Measurements from ENCODE around the gene CHMP6.

DNA sequence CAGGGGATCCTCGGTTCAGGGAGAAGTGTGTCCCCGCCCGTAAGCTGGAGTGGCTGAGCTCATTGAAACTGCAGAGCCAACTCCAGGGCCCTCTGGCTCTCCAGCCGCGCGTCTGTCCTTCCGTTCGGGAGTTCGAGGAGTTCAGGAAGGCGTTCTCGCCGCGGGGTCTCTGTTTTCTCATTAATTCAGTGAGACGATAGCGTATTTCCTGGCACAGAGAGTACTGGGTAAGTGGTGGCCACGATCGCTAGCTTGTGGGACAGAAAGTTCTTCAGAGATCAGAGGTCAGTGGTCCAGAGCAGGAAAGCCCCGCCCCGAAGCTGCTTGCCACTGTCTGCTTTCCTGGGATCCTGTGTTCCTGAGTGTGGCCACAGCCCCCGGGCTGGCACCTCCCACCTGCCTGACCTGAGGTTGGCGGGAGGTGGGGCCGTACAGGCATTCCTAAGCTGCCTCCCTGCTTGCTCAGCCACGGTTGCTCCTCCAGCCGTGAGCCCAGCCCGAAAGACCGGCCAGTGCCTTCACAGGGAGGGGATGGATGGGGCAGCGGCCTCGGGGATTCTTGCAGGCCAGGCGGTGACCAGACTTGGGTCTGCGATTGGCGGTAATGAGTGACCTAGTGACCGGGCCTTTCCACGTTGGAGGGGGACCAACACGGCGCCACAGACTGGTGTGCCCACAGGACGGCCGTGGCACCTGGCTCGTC is 52.2 kb downstream of the CHMP6 start:
- TF ChIP-seq, protein P1, sequence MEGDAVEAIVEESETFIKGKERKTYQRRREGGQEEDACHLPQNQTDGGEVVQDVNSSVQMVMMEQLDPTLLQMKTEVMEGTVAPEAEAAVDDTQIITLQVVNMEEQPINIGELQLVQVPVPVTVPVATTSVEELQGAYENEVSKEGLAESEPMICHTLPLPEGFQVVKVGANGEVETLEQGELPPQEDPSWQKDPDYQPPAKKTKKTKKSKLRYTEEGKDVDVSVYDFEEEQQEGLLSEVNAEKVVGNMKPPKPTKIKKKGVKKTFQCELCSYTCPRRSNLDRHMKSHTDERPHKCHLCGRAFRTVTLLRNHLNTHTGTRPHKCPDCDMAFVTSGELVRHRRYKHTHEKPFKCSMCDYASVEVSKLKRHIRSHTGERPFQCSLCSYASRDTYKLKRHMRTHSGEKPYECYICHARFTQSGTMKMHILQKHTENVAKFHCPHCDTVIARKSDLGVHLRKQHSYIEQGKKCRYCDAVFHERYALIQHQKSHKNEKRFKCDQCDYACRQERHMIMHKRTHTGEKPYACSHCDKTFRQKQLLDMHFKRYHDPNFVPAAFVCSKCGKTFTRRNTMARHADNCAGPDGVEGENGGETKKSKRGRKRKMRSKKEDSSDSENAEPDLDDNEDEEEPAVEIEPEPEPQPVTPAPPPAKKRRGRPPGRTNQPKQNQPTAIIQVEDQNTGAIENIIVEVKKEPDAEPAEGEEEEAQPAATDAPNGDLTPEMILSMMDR (IDR thresholded peaks at IDR 0.05): no peak
- TF ChIP-seq EP300 (IDR thresholded peaks at IDR 0.05) (no peak), POLR2A (IDR thresholded peaks at IDR 0.05) (no peak)
